HEK293 (cell line): ENCODE data around the gene TBCE.

Source experiments
- CTCF ChIA-PET: fragments of 350-600 bp; formaldehyde crosslinking; extraction: SDS; loops from one replicate; lab custom pipeline; 2021; ENCODE audit warnings: antibody characterized with exemption; lab: Yijun Ruan, JAX
- POLR2A ChIA-PET: fragments of 300-600 bp; formaldehyde crosslinking; extraction: SDS; loops from one replicate; lab custom pipeline; 2020; ENCODE audit warnings: antibody characterized with exemption, inconsistent platforms; lab: Yijun Ruan, JAX
- H3K27ac ChIP-seq: fragments of 200-500 bp; sonication (Bioruptor generic); 2 replicates; pipeline ENCODE4 v1.5.1; 2014; ENCODE audit warnings: low read depth, low read length, control low read depth, inconsistent platforms; ENCODE audit errors: extremely low read depth
- H3K36me3 ChIP-seq, 2 experiments: fragments of 200-500 bp in 1 of 2; sonication (Bioruptor generic) in 1 of 2; 1 replicate in 1 of 2; 2 replicates in 1 of 2; pipeline ENCODE4 v1.5.1; 2014 to 2017; ENCODE audit warnings: inconsistent platforms in 2 of 2, low read length in 2 of 2; ENCODE audit not compliant: control insufficient read depth in 2 of 2, insufficient read depth in 1 of 2
- H3K4me1 ChIP-seq: fragments of 200-500 bp; sonication (Bioruptor generic); 2 replicates; pipeline ENCODE4 v1.5.1; 2014; ENCODE audit warnings: mild to moderate bottlenecking, low read length, inconsistent platforms; ENCODE audit not compliant: control insufficient read depth, insufficient read depth
- H3K4me3 ChIP-seq: 2 replicates; pipeline ENCODE4 v1.5.1; 2011; ENCODE audit warnings: low read depth, mild to moderate bottlenecking, control low read depth, low read length, moderate library complexity
- H3K9me3 ChIP-seq: fragments of 200-500 bp; sonication (Bioruptor generic); 2 replicates; pipeline ENCODE4 v1.5.1; 2014; ENCODE audit warnings: low read depth, low read length, inconsistent platforms; ENCODE audit not compliant: control insufficient read depth, insufficient read depth
- BCL11B ChIP-seq: fragments of 450-650 bp; formaldehyde crosslinking; IDR thresholded peaks from 2 replicates; pipeline ENCODE4 v1.5.1; 2016; ENCODE audit warnings: low read depth, missing biosample characterization, missing genetic modification characterization
- INSM2 ChIP-seq: fragments of 450-650 bp; formaldehyde crosslinking; IDR thresholded peaks from 2 replicates; pipeline ENCODE4 v1.5.1; 2016; ENCODE audit warnings: missing biosample characterization, missing genetic modification characterization
- KLF7 ChIP-seq: fragments of 450-650 bp; formaldehyde crosslinking; IDR thresholded peaks from 2 replicates; pipeline ENCODE4 v1.5.1; 2016; ENCODE audit warnings: missing biosample characterization, missing genetic modification characterization, borderline replicate concordance
- SCRT1 ChIP-seq: fragments of 450-650 bp; formaldehyde crosslinking; IDR thresholded peaks from 2 replicates; pipeline ENCODE4 v1.5.1; 2016; ENCODE audit warnings: missing biosample characterization, missing genetic modification characterization, borderline replicate concordance
- SP3 ChIP-seq: fragments of 450-650 bp; formaldehyde crosslinking; IDR thresholded peaks from 2 replicates; pipeline ENCODE4 v1.5.1; 2016; ENCODE audit warnings: missing biosample characterization, missing genetic modification characterization
- ZBTB17 ChIP-seq: fragments of 450-650 bp; formaldehyde crosslinking; IDR thresholded peaks from 2 replicates; pipeline ENCODE4 v1.5.1; 2016; ENCODE audit warnings: missing biosample characterization, missing genetic modification characterization
- ZBTB8A ChIP-seq: fragments of 450-650 bp; formaldehyde crosslinking; IDR thresholded peaks from 2 replicates; pipeline ENCODE4 v1.5.1; 2016; ENCODE audit warnings: missing biosample characterization, missing genetic modification characterization
- ZEB2 ChIP-seq: fragments of 450-650 bp; formaldehyde crosslinking; IDR thresholded peaks from 2 replicates; pipeline ENCODE4 v1.5.1; 2016; ENCODE audit warnings: missing biosample characterization, missing genetic modification characterization
- ZFP69B ChIP-seq: fragments of 450-650 bp; formaldehyde crosslinking; IDR thresholded peaks from 2 replicates; pipeline ENCODE4 v1.5.1; 2016; ENCODE audit warnings: missing biosample characterization, missing genetic modification characterization
- ZNF114 ChIP-seq: fragments of 450-650 bp; formaldehyde crosslinking; IDR thresholded peaks from 2 replicates; pipeline ENCODE4 v1.5.0; 2017; ENCODE audit warnings: missing biosample characterization, missing genetic modification characterization
- ZNF133 ChIP-seq: fragments of 450-650 bp; formaldehyde crosslinking; IDR thresholded peaks from 2 replicates; pipeline ENCODE4 v1.5.1; 2016; ENCODE audit warnings: missing biosample characterization, missing genetic modification characterization
- ZNF146 ChIP-seq: fragments of 450-650 bp; formaldehyde crosslinking; IDR thresholded peaks from 2 replicates; pipeline ENCODE4 v1.5.1; 2016; ENCODE audit warnings: missing biosample characterization, missing genetic modification characterization
- ZNF324 ChIP-seq: fragments of 450-650 bp; formaldehyde crosslinking; IDR thresholded peaks from 2 replicates; pipeline ENCODE4 v1.5.1; 2016; ENCODE audit warnings: missing biosample characterization, missing genetic modification characterization
- ZNF37A ChIP-seq: fragments of 450-650 bp; IDR thresholded peaks from 2 replicates; pipeline ENCODE4 v1.5.1; 2018; ENCODE audit warnings: missing biosample characterization, missing genetic modification characterization
- ZNF391 ChIP-seq: fragments of 450-650 bp; formaldehyde crosslinking; IDR thresholded peaks from 2 replicates; pipeline ENCODE4 v1.5.1; 2016; ENCODE audit warnings: low read depth, missing biosample characterization, missing genetic modification characterization, borderline replicate concordance
- ZNF426 ChIP-seq: fragments of 450-650 bp; formaldehyde crosslinking; IDR thresholded peaks from 2 replicates; pipeline ENCODE4 v1.5.1; 2017; ENCODE audit warnings: missing biosample characterization, missing genetic modification characterization, mild to moderate bottlenecking, inconsistent platforms, moderate library complexity
- ZNF473 ChIP-seq: fragments of 450-650 bp; formaldehyde crosslinking; IDR thresholded peaks from 2 replicates; pipeline ENCODE4 v1.5.1; 2017; ENCODE audit warnings: missing biosample characterization, missing genetic modification characterization
- ZNF560 ChIP-seq: fragments of 450-650 bp; formaldehyde crosslinking; IDR thresholded peaks from 2 replicates; pipeline ENCODE4 v1.5.1; 2017; ENCODE audit warnings: missing biosample characterization, missing genetic modification characterization, borderline replicate concordance
- ZNF585B ChIP-seq: fragments of 450-650 bp; formaldehyde crosslinking; IDR thresholded peaks from 2 replicates; pipeline ENCODE4 v1.5.1; 2016; ENCODE audit warnings: missing biosample characterization, missing genetic modification characterization
- ZNF654 ChIP-seq: fragments of 450-650 bp; formaldehyde crosslinking; IDR thresholded peaks from 2 replicates; pipeline ENCODE4 v1.5.1; 2016; ENCODE audit warnings: low read depth, missing biosample characterization, missing genetic modification characterization
- ZNF707 ChIP-seq: fragments of 450-650 bp; formaldehyde crosslinking; IDR thresholded peaks from 2 replicates; pipeline ENCODE4 v1.5.1; 2016; ENCODE audit warnings: missing biosample characterization, missing genetic modification characterization
- ZSCAN16 ChIP-seq: fragments of 450-650 bp; formaldehyde crosslinking; IDR thresholded peaks from 2 replicates; pipeline ENCODE4 v1.5.1; 2016; ENCODE audit warnings: missing biosample characterization, missing genetic modification characterization
- TF ChIP-seq, protein P1 (sequence below): fragments of 450-650 bp; formaldehyde crosslinking; IDR thresholded peaks from 2 replicates; pipeline ENCODE4 v1.5.1; 2016; ENCODE audit warnings: missing biosample characterization, missing genetic modification characterization

TBCE gene

DNA sequence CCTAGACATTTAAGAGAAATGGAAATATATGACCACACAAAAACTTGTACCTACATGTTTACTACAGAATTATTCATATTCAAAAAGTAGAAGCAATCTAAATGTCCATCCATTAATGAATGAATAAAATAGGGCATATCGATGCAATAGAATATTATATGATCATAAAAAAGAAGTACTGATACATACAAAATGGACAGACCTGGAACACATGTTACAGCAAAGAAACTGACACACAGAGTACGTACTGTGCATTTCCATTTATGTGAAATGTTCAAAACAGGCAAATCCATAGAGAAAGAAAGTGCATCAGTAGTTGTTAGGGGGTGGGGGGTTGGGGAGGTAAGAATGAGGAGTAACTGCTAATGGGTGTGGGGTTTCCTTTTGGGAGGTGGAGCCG lies 97.8 kb downstream of the TBCE start (continued):
- TF ChIP-seq ZNF146 (tag by site-specific recombination) (peak; percentile 74), ZNF324 (tag by site-specific recombination) (no peak), KLF7 (tag by site-specific recombination) (no peak), BCL11B (tag by site-specific recombination) (no peak), ZNF473 (tag by site-specific recombination) (no peak)

DNA sequence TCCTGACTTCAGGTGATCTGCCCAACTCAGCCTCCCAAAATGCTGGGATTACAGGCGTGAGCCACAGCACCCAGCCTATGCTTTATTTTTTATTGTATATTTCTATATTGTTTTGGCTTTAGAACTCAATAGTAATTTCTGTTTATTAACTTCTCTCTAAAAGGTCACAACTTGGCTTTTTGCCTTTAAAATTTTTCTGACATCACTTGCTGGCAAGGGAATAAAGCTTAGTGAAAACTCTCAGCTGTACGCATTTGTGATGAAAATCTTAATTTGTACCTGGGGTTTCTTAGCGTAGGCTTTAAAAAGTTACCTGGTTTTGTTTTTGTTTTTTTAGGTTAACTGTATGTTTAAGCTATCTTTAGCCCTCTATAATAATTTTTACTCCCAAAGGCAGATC lies 100.8 kb downstream of the TBCE start:
- Histone ChIP-seq H3K4me3 (no peak overlapping the region), H3K4me1 (no peaks in the 10 kb centered on the region), H3K27ac (no peak overlapping the region), H3K9me3 (peaks cover 2% of the 10 kb centered on the region), H3K36me3 (peaks cover 32 to 54% of the 10 kb centered on the region in 2 experiments)
- POLR2A ChIA-PET: interaction anchor here (0.6 kb wide), 1 partner anchor 1178 kb away, joined by 3 read pairs; no protein-coding TSS in a partner anchor
- TF ChIP-seq ZEB2: no peak
- TF ChIP-seq ZNF707 (tag by site-specific recombination): no peak
- CTCF ChIA-PET: interaction anchor here (0.7 kb wide), 1 partner anchor 372 kb away, joined by 5 read pairs; no protein-coding TSS in a partner anchor

DNA sequence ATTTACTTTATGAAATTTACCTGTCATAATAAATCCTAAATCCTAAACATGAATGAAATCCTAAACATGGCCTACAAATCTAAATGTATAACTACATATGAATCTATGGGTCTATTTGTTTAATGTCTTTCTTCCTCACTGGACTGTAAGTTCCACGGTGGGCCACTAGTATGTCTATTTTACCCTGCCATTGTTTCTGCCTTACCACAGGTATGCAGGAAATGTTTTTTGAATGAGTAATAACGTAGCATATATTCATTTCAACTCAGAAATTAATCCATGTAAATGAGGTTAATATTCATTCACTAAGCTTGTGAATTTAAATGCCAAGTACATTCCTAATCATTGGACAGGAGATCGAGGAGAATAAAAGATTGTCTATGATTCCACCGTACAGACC lies 101.7 kb downstream of the TBCE start:
- no peak overlapping the region for H3K27ac ChIP-seq
- CTCF ChIA-PET: no interaction called here
- TF ChIP-seq ZNF391 (tag by site-specific recombination) (no peak), ZSCAN16 (no peak), INSM2 (tag by site-specific recombination) (no peak), ZBTB17 (no peak), ZBTB8A (tag by site-specific recombination) (no peak), SP3 (tag by site-specific recombination) (no peak), ZNF114 (no peak), ZNF133 (tag by site-specific recombination) (no peak), ZNF560 (tag by site-specific recombination) (no peak), ZFP69B (tag by site-specific recombination) (no peak), SCRT1 (tag by site-specific recombination) (no peak), ZNF37A (tag by site-specific recombination) (no peak), ZNF585B (no peak), ZNF654 (no peak), ZNF426 (tag by site-specific recombination) (no peak)
- TF ChIP-seq, protein P1, sequence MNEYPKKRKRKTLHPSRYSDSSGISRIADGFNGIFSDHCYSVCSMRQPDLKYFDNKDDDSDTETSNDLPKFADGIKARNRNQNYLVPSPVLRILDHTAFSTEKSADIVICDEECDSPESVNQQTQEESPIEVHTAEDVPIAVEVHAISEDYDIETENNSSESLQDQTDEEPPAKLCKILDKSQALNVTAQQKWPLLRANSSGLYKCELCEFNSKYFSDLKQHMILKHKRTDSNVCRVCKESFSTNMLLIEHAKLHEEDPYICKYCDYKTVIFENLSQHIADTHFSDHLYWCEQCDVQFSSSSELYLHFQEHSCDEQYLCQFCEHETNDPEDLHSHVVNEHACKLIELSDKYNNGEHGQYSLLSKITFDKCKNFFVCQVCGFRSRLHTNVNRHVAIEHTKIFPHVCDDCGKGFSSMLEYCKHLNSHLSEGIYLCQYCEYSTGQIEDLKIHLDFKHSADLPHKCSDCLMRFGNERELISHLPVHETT (tag by site-specific recombination): no peak
- H3K4me3 ChIP-seq: no peak overlapping the region
- POLR2A ChIA-PET: no interaction called here
- peaks cover 2% of the 10 kb centered on the region for H3K9me3 ChIP-seq
- H3K4me1 ChIP-seq: no peaks in the 10 kb centered on the region
- H3K36me3 ChIP-seq: peaks cover 30 to 52% of the 10 kb centered on the region in 2 experiments
